Vagina (tissue), 2 donors: ENCODE data around the gene PIP5K1C.

Experiments
- POLR2A ChIP-seq, 2 donors: fragments of 450-650 bp; IDR thresholded peaks; one replicate each; pipeline ENCODE4 v1.6.1; 2017; ENCODE audit warnings: antibody characterized with exemption in 2 of 2, mild to moderate bottlenecking in 2 of 2, moderate library complexity in 2 of 2
- POLR2AphosphoS5 ChIP-seq, 2 donors: sonication (generic); formaldehyde crosslinking; IDR thresholded peaks; one replicate each; pipeline ENCODE4 v1.9.0; 2017; ENCODE audit warnings: antibody characterized with exemption in 2 of 2, mild to moderate bottlenecking in 2 of 2, low read depth in 1 of 2; ENCODE audit not compliant: insufficient read depth in 1 of 2

DNA sequence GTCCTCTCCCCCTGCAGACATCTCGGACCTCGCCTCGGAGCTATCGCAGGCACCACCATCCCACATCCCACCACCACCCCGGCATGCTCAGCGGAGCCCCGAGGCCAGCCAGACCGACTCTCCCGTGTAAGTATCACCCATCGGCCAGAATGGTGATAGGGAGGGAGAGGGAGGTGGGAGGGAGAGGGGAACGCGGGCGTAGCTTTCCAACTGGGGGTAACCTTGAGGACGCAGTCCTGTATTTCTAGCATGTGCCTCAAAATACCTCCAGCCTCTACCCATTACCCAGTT lies 34.0 kb upstream of the PIP5K1C start:
- TF ChIP-seq POLR2AphosphoS5 (IDR thresholded peaks at IDR 0.05; ENCODE audit: insufficient read depth in 1 of 2, low read depth in 1 of 2) (no peak), POLR2A (IDR thresholded peaks at IDR 0.05) (no peak)
